Stomach (tissue), 9 donors: ENCODE measurements around the gene STS. TPM values are rescaled to one million over a fixed set of nuclear protein-coding genes. Genes with fewer than 3 reads are reported as not detected.

Source experiments
- DNase-seq, 2 donors: peaks; one replicate each; pipeline versions ENCODE4 v3.0.0 to v3.0.0-alpha.2; 2013 to 2019
- H3K27ac ChIP-seq, 5 donors: fragments of 200-600 bp in 4 of 5; sonication (generic) in 4 of 5; one replicate each; pipeline ENCODE4 v1.5.1; 2013 to 2019; ENCODE audit warnings: mild to moderate bottlenecking in 1 of 5, moderate library complexity in 1 of 5
- H3K27me3 ChIP-seq, 3 donors: fragments of 200-600 bp; sonication (generic); one replicate each; pipeline ENCODE4 v1.5.1; 2017 to 2019; ENCODE audit warnings: mixed run types in 1 of 3
- H3K36me3 ChIP-seq, 4 donors: fragments of 200-600 bp; sonication (generic); 1 replicate in 3 of 4; 2 replicates in 1 of 4; pipeline ENCODE4 v1.5.1; 2016 to 2019
- H3K4me1 ChIP-seq, 4 donors: fragments of 200-600 bp; sonication (generic); one replicate each; pipeline ENCODE4 v1.5.1; 2016 to 2019
- H3K4me3 ChIP-seq, 4 donors: fragments of 200-600 bp; sonication (generic) in 3 of 4; one replicate each; pipeline ENCODE4 v1.5.1; 2016 to 2019; ENCODE audit warnings: mild to moderate bottlenecking in 1 of 4
- H3K9me3 ChIP-seq, 4 donors: fragments of 200-600 bp; sonication (generic); one replicate each; pipeline ENCODE4 v1.5.1; 2016 to 2019
- CTCF ChIP-seq, 7 experiments: fragments of 450-650 bp in 4 of 7; fragments of 200-600 bp in 3 of 7; sonication (generic) in 3 of 7; IDR thresholded peaks; one replicate each; pipeline ENCODE4 v1.5.1; 2016 to 2019; ENCODE audit warnings: antibody characterized with exemption in 7 of 7, control low read depth in 2 of 7, mild to moderate bottlenecking in 1 of 7
- EP300 ChIP-seq: sonication (generic); formaldehyde crosslinking; IDR thresholded peaks from one replicate; pipeline ENCODE4 v1.6.1; 2017; ENCODE audit warnings: antibody characterized with exemption
- POLR2A ChIP-seq, 4 donors: fragments of 450-650 bp; IDR thresholded peaks; one replicate each; pipeline ENCODE4 v1.6.1; 2016; ENCODE audit warnings: antibody characterized with exemption in 4 of 4, control low read depth in 2 of 4, mild to moderate bottlenecking in 1 of 4, moderate library complexity in 1 of 4
- POLR2AphosphoS5 ChIP-seq, 3 donors: sonication (generic); formaldehyde crosslinking; IDR thresholded peaks; one replicate each; pipeline ENCODE4 v1.6.1; 2016; ENCODE audit warnings: antibody characterized with exemption in 3 of 3
- WGBS, 5 donors: extraction: QIAGEN DNeasy Blood & Tissue Kit in 3 of 5; methylation state at CpG; one replicate each; pipeline versions ENCODE4 v1.1.5 to v1.1.7; 2013 to 2018; 5-methylcytosine and 5-hydroxymethylcytosine counted together
- intact Hi-C: fragments of 100-400 bp; cut with DNase I; formaldehyde crosslinking; loops from one replicate; pipeline ENCODE4 v1.15.1; 2023; ENCODE audit warnings: low total_unique reads
- polyA plus RNA-seq, 3 donors: library from polyadenylated mRNA; stranded (reverse); fragments of 200-250 nt; gene quantifications; one replicate each; pipeline ENCODE4 v1.2.3, GENCODE V29; 2013
- total RNA-seq, 5 donors: library from RNA; depleted of rRNA; stranded (reverse); fragments of >200 nt; gene quantifications; one replicate each; pipeline versions ENCODE4 v1.1.0 to v1.2.3, GENCODE V29; 2014 to 2016
- donor health status: healthy with polysubstance abuse.
- donor health status: Bipolar disorder and iron deficiency.
- donor health status: healthy.

The STS gene
- total and polyA plus RNA-seq, 8 donors, result 2.1 to 13.4 (median 7.4) TPM

GRCh38 chrX:7154041-7154597, 6.6 kb downstream of the STS start:
- Histone ChIP-seq H3K27ac (no peak overlapping the region), H3K4me3 (no peak overlapping the region), H3K4me1 (no peaks in the 10 kb centered on the region), H3K9me3 (no peaks in the 10 kb centered on the region), H3K27me3 (no peaks in the 10 kb centered on the region), H3K36me3 (no peaks in the 10 kb centered on the region)
- no peak for DNase-seq
- WGBS, 5 donors, result 69 to 82% (median 80%) methylated on average over 4 to 7 of the region's 7 CpGs
- TF ChIP-seq CTCF (IDR thresholded peaks at IDR 0.05), result no peak
- no peak for TF ChIP-seq POLR2AphosphoS5 (IDR thresholded peaks at IDR 0.05)
- TF ChIP-seq EP300, result no peak
- TF ChIP-seq POLR2A (IDR thresholded peaks at IDR 0.05), result no peak
- intact Hi-C loops, result no loop called here

GRCh38 chrX:7155163-7155562, 7.7 kb downstream of the STS start:
- TF ChIP-seq EP300 (no peak), POLR2AphosphoS5 (IDR thresholded peaks at IDR 0.05) (no peak), CTCF (IDR thresholded peaks at IDR 0.05) (no peak), POLR2A (IDR thresholded peaks at IDR 0.05) (no peak)
- intact Hi-C loops, result no loop called here

GRCh38 chrX:7156879-7157278, 9.4 kb downstream of the STS start:
- Histone ChIP-seq H3K4me1 (no peaks in the 10 kb centered on the region), H3K27me3 (no peaks in the 10 kb centered on the region), H3K27ac (no peak overlapping the region), H3K9me3 (no peaks in the 10 kb centered on the region), H3K4me3 (no peak overlapping the region), H3K36me3 (no peaks in the 10 kb centered on the region)
- no peak for DNase-seq
- WGBS, 5 donors, result 87 to 95% (median 91%) methylated on average over 3 of the region's 3 CpGs
- intact Hi-C loops, result no loop called here
- TF ChIP-seq CTCF (IDR thresholded peaks at IDR 0.05), result no peak
- TF ChIP-seq EP300, result no peak
- TF ChIP-seq POLR2A (IDR thresholded peaks at IDR 0.05), result no peak
- TF ChIP-seq POLR2AphosphoS5 (IDR thresholded peaks at IDR 0.05), result no peak

More at GRCh38 chrX:7155163-7155562, 7.7 kb downstream of the STS start:
- DNase-seq, result no peak
- WGBS, 5 donors, result 87 to 100% (median 98%) methylated on average over 1 of the region's 1 CpG
- H3K27ac ChIP-seq, result no peak overlapping the region
- no peaks in the 10 kb centered on the region for H3K36me3 ChIP-seq
- H3K4me1 ChIP-seq, result no peaks in the 10 kb centered on the region
- no peak overlapping the region for H3K4me3 ChIP-seq
- H3K9me3 ChIP-seq, result no peaks in the 10 kb centered on the region
- no peaks in the 10 kb centered on the region for H3K27me3 ChIP-seq

- intact Hi-C loops, result no loop called here
- WGBS, 5 donors, result 71 to 79% (median 77%) methylated on average over 5 of the region's 5 CpGs
- Histone ChIP-seq H3K4me1 (no peaks in the 10 kb centered on the region), H3K27ac (peak overlapping the region in 1 of 5 donors; percentile 22), H3K4me3 (no peak overlapping the region), H3K27me3 (no peaks in the 10 kb centered on the region), H3K36me3 (no peaks in the 10 kb centered on the region), H3K9me3 (no peaks in the 10 kb centered on the region)
- DNase-seq, result no peak
- TF ChIP-seq POLR2AphosphoS5 (IDR thresholded peaks at IDR 0.05), result no peak
Measured at GRCh38 chrX:7158468-7158990, 11.0 kb downstream of the STS start.

GRCh38 chrX:7159149-7159861, 11.8 kb downstream of the STS start:
- peak in 1 of 2 donors; percentile 40 for DNase-seq
- Histone ChIP-seq H3K4me3 (no peak overlapping the region), H3K4me1 (no peaks in the 10 kb centered on the region), H3K27ac (peak overlapping the region in 2 of 5 donors; percentile 5 to 22), H3K27me3 (no peaks in the 10 kb centered on the region), H3K9me3 (no peaks in the 10 kb centered on the region), H3K36me3 (no peaks in the 10 kb centered on the region)
- intact Hi-C loops, result no loop called here
- TF ChIP-seq POLR2AphosphoS5 (IDR thresholded peaks at IDR 0.05) (peak in 1 of 3 donors; percentile 4), EP300 (no peak)
- 62 to 70% (median 65%) methylated on average over 7 of the region's 7 CpGs for WGBS, 5 donors
